Loucy (cell line): ENCODE data around the gene PRKCE.

Experiments used
- CTCF ChIP-seq: fragments of 200-600 bp; sonication (generic); conservative IDR thresholded peaks from 2 replicates; pipeline ENCODE4 v1.5.1; 2014; ENCODE audit warnings: mild to moderate bottlenecking, antibody characterized with exemption, low read length
- EZH2phosphoT487 ChIP-seq: fragments of 200-600 bp; IDR thresholded peaks from 2 replicates; pipeline ENCODE4 v1.6.1; 2018; ENCODE audit warnings: antibody characterized with exemption, mild to moderate bottlenecking, moderate library complexity, borderline replicate concordance

DNA sequence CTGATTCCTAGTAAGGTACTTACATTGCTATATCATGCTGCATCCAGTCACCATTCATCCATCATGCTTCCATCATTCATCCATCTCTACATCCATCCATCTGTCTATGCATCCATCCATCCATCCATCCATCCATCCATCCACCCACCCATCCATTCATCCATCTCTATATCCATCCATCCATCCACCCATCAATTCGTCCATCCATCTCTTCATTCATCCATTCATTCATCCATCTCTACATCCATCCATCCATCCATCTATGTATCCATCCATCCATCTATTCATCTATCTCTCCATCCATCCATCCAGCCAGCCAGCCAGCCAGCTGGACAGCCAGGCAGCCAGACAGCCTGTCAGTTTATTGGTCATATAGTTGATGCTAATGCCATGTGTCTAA is 20.7 kb downstream of the PRKCE start:
- no peak for TF ChIP-seq CTCF
- no peak for TF ChIP-seq EZH2phosphoT487
